WTC11 (cell line): ENCODE measurements around the gene ATP6V1G1. TPM values are rescaled to one million over a fixed set of nuclear protein-coding genes. Genes with fewer than 3 reads are reported as not detected.

ENCODE experiments used
- ATAC-seq: fragments of 200-7000 bp; cut with Tn5 transposase; 2 replicates; pipeline ENCODE4 v1.10.0; 2021; ENCODE audit warnings: mild to moderate bottlenecking, moderate library complexity
- CTCF ChIA-PET: fragments of 300-600 bp; sonication (Branson Sonifier 250); formaldehyde crosslinking; loops from one replicate; lab custom pipeline; 2021; ENCODE audit warnings: antibody characterized with exemption; lab: Charles Lee
- POLR2A ChIA-PET: fragments of 350-600 bp; sonication (Branson Sonifier 250); formaldehyde crosslinking; loops from one replicate; lab custom pipeline; 2021; ENCODE audit warnings: antibody characterized with exemption; lab: Charles Lee
- DNase-seq: peaks from one replicate; pipeline ENCODE4 v3.0.0; 2021; ENCODE audit warnings: low spot score
- H3K27ac Mint-ChIP-seq: 2 replicates; pipeline ENCODE4 v1.8.0; 2021; ENCODE audit warnings: mixed read lengths
- H3K27me3 Mint-ChIP-seq: 2 replicates; pipeline ENCODE4 v1.8.0; 2021; ENCODE audit warnings: low read depth, mild to moderate bottlenecking, moderate library complexity, mixed read lengths
- H3K36me3 Mint-ChIP-seq: 2 replicates; pipeline ENCODE4 v1.8.0; 2021; ENCODE audit warnings: mixed read lengths
- H3K4me1 Mint-ChIP-seq: 2 replicates; pipeline ENCODE4 v1.8.0; 2022; ENCODE audit warnings: mixed read lengths
- H3K4me3 Mint-ChIP-seq: 2 replicates; pipeline ENCODE4 v1.8.0; 2021; ENCODE audit warnings: mild to moderate bottlenecking, moderate library complexity, mixed read lengths
- H3K9me3 Mint-ChIP-seq: 2 replicates; pipeline ENCODE4 v1.8.0; 2021; ENCODE audit warnings: mixed read lengths
- ATF2 ChIP-seq: sonication (generic); formaldehyde crosslinking; IDR thresholded peaks from 2 replicates; pipeline ENCODE4 v1.8.1; 2022; ENCODE audit warnings: low read depth, missing genetic modification reagents, borderline replicate concordance
- EMX1 ChIP-seq: fragments of 250-450 bp; sonication (Bioruptor Pico); IDR thresholded peaks from 2 replicates; pipeline ENCODE4 v1.8.0; 2021; ENCODE audit warnings: mild to moderate bottlenecking
- ESRRA ChIP-seq: sonication (generic); formaldehyde crosslinking; IDR thresholded peaks from 2 replicates; pipeline ENCODE4 v1.8.1; 2022; ENCODE audit warnings: mild to moderate bottlenecking, missing genetic modification reagents, borderline replicate concordance
- GRHL2 ChIP-seq: fragments of 250-450 bp; sonication (Bioruptor Pico); IDR thresholded peaks from 2 replicates; pipeline ENCODE4 v1.8.0; 2022; ENCODE audit warnings: mild to moderate bottlenecking, moderate library complexity; ENCODE audit not compliant: insufficient replicate concordance, severe bottlenecking
- GTF2I ChIP-seq: fragments of 250-450 bp; sonication (Bioruptor Pico); conservative IDR thresholded peaks from 2 replicates; pipeline ENCODE4 v1.4.0; 2021; ENCODE audit warnings: mild to moderate bottlenecking
- HMGXB4 ChIP-seq: sonication (generic); formaldehyde crosslinking; IDR thresholded peaks from 2 replicates; pipeline ENCODE4 v1.8.1; 2023; ENCODE audit warnings: mild to moderate bottlenecking, moderate library complexity, missing genetic modification reagents
- KAT7 ChIP-seq: sonication (generic); formaldehyde crosslinking; IDR thresholded peaks from 2 replicates; pipeline ENCODE4 v1.8.1; 2023; ENCODE audit warnings: missing genetic modification reagents, mild to moderate bottlenecking, borderline replicate concordance
- MAX ChIP-seq: sonication (generic); formaldehyde crosslinking; IDR thresholded peaks from 2 replicates; pipeline ENCODE4 v1.8.0; 2022; ENCODE audit warnings: mild to moderate bottlenecking, missing genetic modification reagents
- MXD4 ChIP-seq: fragments of 250-450 bp; sonication (Bioruptor Pico); IDR thresholded peaks from 2 replicates; pipeline ENCODE4 v1.8.0; 2021; ENCODE audit warnings: mild to moderate bottlenecking, moderate library complexity, borderline replicate concordance
- NR2C2 ChIP-seq: sonication (generic); formaldehyde crosslinking; IDR thresholded peaks from 2 replicates; pipeline ENCODE4 v1.8.0; 2022; ENCODE audit warnings: mild to moderate bottlenecking, missing genetic modification reagents
- TCF7 ChIP-seq: sonication (generic); formaldehyde crosslinking; IDR thresholded peaks from 2 replicates; pipeline ENCODE4 v1.8.0; 2022; ENCODE audit warnings: mild to moderate bottlenecking, low read depth, missing genetic modification reagents, moderate library complexity
- ZNF138 ChIP-seq: sonication (generic); formaldehyde crosslinking; conservative IDR thresholded peaks from 2 replicates; pipeline ENCODE4 v1.8.1; 2022; ENCODE audit warnings: mild to moderate bottlenecking, moderate library complexity, missing genetic modification reagents
- ZNF219 ChIP-seq: sonication (generic); formaldehyde crosslinking; IDR thresholded peaks from 2 replicates; pipeline ENCODE4 v1.8.0; 2023; ENCODE audit warnings: missing genetic modification reagents, mild to moderate bottlenecking, borderline replicate concordance
- ZNF263 ChIP-seq: sonication (generic); formaldehyde crosslinking; IDR thresholded peaks from 2 replicates; pipeline ENCODE4 v1.8.1; 2022; ENCODE audit warnings: low read depth, mild to moderate bottlenecking, moderate library complexity, missing genetic modification reagents
- ZNF416 ChIP-seq: fragments of 250-450 bp; sonication (Bioruptor Pico); IDR thresholded peaks from 2 replicates; pipeline ENCODE4 v1.9.0; 2021; ENCODE audit warnings: mild to moderate bottlenecking, inconsistent platforms
- ZNF512 ChIP-seq: sonication (generic); formaldehyde crosslinking; IDR thresholded peaks from 2 replicates; pipeline ENCODE4 v1.8.1; 2022; ENCODE audit warnings: missing genetic modification reagents, borderline replicate concordance
- ZNF671 ChIP-seq: fragments of 250-450 bp; sonication (Bioruptor Pico); IDR thresholded peaks from 2 replicates; pipeline ENCODE4 v1.8.0; 2021; ENCODE audit warnings: mild to moderate bottlenecking
- total RNA-seq: library from RNA; stranded (reverse); gene quantifications from 3 replicates; pipeline ENCODE4 v1.2.3, GENCODE V29; 2021
- TF ChIP-seq, protein P1 (sequence below): sonication (generic); formaldehyde crosslinking; IDR thresholded peaks from 2 replicates; pipeline ENCODE4 v1.8.1; 2022; ENCODE audit warnings: low read depth, mild to moderate bottlenecking, moderate library complexity, missing genetic modification reagents, borderline replicate concordance
- TF ChIP-seq, protein P2 (sequence below): sonication (generic); formaldehyde crosslinking; IDR thresholded peaks from 2 replicates; pipeline ENCODE4 v1.8.0; 2023; ENCODE audit warnings: missing genetic modification reagents
- TF ChIP-seq, protein P3 (sequence below): sonication (generic); formaldehyde crosslinking; conservative IDR thresholded peaks from 2 replicates; pipeline ENCODE4 v1.8.1; 2022; ENCODE audit warnings: mild to moderate bottlenecking, missing genetic modification reagents
- TF ChIP-seq, protein P4 (sequence below): sonication (generic); formaldehyde crosslinking; IDR thresholded peaks from 2 replicates; pipeline ENCODE4 v1.8.0; 2022; ENCODE audit warnings: mild to moderate bottlenecking, missing genetic modification reagents

The ATP6V1G1 gene
- total RNA-seq, 1 experiment from 2014 or later: 108 TPM

- H3K4me1 Mint-ChIP-seq: peaks cover 49% of the 10 kb centered on the region
- H3K27ac Mint-ChIP-seq: peak overlapping the region; percentile 64
- ChIA-PET POLR2A (no interaction called here), CTCF (no interaction called here)
- 0 out of 2 replicates have a peak, but pooled peaks cover 6% of the 10 kb centered on the region for H3K9me3 Mint-ChIP-seq
- DNase-seq (no peak), ATAC-seq (no peak)
- H3K4me3 Mint-ChIP-seq: no peak overlapping the region
- TF ChIP-seq MAX (CRISPR knock-in tag) (no peak), EMX1 (CRISPR knock-in tag) (no peak), ZNF416 (no peak), TCF7 (CRISPR knock-in tag) (no peak), ATF2 (no peak), ZNF263 (no peak), ZNF219 (no peak), ESRRA (no peak), ZNF671 (CRISPR knock-in tag) (no peak), ZNF138 (CRISPR knock-in tag) (no peak), GRHL2 (no peak), MXD4 (CRISPR knock-in tag) (no peak)
- TF ChIP-seq, protein P1, sequence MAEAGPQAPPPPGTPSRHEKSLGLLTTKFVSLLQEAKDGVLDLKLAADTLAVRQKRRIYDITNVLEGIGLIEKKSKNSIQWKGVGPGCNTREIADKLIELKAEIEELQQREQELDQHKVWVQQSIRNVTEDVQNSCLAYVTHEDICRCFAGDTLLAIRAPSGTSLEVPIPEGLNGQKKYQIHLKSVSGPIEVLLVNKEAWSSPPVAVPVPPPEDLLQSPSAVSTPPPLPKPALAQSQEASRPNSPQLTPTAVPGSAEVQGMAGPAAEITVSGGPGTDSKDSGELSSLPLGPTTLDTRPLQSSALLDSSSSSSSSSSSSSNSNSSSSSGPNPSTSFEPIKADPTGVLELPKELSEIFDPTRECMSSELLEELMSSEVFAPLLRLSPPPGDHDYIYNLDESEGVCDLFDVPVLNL (CRISPR knock-in tag): no peak
- TF ChIP-seq, protein P2, sequence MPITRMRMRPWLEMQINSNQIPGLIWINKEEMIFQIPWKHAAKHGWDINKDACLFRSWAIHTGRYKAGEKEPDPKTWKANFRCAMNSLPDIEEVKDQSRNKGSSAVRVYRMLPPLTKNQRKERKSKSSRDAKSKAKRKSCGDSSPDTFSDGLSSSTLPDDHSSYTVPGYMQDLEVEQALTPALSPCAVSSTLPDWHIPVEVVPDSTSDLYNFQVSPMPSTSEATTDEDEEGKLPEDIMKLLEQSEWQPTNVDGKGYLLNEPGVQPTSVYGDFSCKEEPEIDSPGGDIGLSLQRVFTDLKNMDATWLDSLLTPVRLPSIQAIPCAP: no peak
- no peaks in the 10 kb centered on the region for H3K36me3 Mint-ChIP-seq
- H3K27me3 Mint-ChIP-seq: no peaks in the 10 kb centered on the region
Measured at GRCh38 chr9:114580609-114581193, 6.9 kb upstream of the ATP6V1G1 start.

DNA sequence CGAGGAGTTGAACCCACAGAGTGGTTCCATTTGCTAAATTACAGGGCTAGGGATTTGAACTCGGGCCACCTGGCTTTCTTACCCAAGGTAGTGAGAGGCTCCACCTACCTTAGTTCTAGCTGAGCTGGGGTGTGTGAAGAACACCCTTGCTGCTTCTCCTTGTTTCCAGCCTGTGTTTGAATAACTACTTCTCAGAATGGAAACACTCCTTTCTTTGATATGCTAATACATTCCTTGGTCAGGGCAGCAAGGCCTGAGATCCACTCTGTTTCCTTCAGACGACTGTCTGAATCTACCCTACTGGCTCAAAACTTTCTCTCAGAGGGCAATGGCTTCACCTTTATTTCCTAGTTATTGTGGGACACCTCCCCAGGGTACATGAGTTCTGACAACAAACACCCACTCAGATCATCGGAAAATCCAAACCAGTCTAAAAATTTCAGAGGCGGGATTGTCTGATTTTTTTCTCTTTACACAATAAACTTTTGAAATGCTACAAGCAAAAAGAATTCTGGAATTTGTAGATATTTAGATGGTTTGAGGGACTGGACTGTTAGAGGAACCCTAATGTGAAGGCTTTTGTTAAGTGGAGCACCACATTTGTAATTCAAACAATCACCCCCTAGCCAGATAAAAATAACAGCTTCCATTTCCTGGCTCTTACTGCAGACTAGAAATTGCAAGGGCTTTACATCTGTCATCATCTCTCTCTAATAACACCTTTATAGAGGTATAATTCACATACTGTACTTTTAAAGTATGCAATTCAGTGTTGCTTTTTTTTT is 4.0 kb upstream of the ATP6V1G1 start:
- H3K27ac Mint-ChIP-seq: peak overlapping the region; percentile 99
- ChIA-PET POLR2A (no interaction called here), CTCF (interaction anchor here (0.7 to 3.2 kb wide), 3 partner anchors 45 to 79 kb away, joined by 3 to 12 read pairs (median 5); no protein-coding TSS in a partner anchor)
- H3K4me3 Mint-ChIP-seq: peak overlapping the region; percentile 29
- ATAC-seq (peak; percentile 73), DNase-seq (peak; percentile 29)
- peaks cover 62% of the 10 kb centered on the region for H3K4me1 Mint-ChIP-seq
- H3K36me3 Mint-ChIP-seq: 0 out of 2 replicates have a peak, but pooled peaks cover 9% of the 10 kb centered on the region
- H3K9me3 Mint-ChIP-seq: 0 out of 2 replicates have a peak, but pooled peaks cover 6% of the 10 kb centered on the region
- H3K27me3 Mint-ChIP-seq: no peaks in the 10 kb centered on the region
- no peak for TF ChIP-seq GTF2I (CRISPR knock-in tag)
- no peak for TF ChIP-seq KAT7 (CRISPR knock-in tag)
- TF ChIP-seq, protein P3, sequence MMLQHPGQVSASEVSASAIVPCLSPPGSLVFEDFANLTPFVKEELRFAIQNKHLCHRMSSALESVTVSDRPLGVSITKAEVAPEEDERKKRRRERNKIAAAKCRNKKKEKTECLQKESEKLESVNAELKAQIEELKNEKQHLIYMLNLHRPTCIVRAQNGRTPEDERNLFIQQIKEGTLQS: no peak
- TF ChIP-seq, protein P4, sequence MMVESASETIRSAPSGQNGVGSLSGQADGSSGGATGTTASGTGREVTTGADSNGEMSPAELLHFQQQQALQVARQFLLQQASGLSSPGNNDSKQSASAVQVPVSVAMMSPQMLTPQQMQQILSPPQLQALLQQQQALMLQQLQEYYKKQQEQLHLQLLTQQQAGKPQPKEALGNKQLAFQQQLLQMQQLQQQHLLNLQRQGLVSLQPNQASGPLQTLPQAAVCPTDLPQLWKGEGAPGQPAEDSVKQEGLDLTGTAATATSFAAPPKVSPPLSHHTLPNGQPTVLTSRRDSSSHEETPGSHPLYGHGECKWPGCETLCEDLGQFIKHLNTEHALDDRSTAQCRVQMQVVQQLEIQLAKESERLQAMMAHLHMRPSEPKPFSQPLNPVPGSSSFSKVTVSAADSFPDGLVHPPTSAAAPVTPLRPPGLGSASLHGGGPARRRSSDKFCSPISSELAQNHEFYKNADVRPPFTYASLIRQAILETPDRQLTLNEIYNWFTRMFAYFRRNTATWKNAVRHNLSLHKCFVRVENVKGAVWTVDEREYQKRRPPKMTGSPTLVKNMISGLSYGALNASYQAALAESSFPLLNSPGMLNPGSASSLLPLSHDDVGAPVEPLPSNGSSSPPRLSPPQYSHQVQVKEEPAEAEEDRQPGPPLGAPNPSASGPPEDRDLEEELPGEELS: peak; percentile 38; the same call in 1 of the 2 replicates
- TF ChIP-seq ZNF138 (CRISPR knock-in tag): no peak
- TF ChIP-seq HMGXB4 (CRISPR knock-in tag): no peak
- no peak for TF ChIP-seq NR2C2 (CRISPR knock-in tag)
- TF ChIP-seq MAX (CRISPR knock-in tag): no peak
- no peak for TF ChIP-seq ZNF512 (CRISPR knock-in tag)
